GM06990 (cell line): Measurements from ENCODE around the gene KLC4.

Source experiments
- DNase-seq: peaks from one replicate; pipeline ENCODE4 v3.0.0-alpha.2; 2011; ENCODE audit not compliant: insufficient read length; ENCODE audit errors: extremely low read depth
- H3K27me3 ChIP-seq: replicated peaks from 2 replicates; pipeline ENCODE4 v1.6.0; 2011; ENCODE audit warnings: low read length; ENCODE audit not compliant: control insufficient read depth, insufficient read depth
- H3K36me3 ChIP-seq: 2 replicates; pipeline ENCODE4 v1.5.1; 2011; ENCODE audit warnings: low read length; ENCODE audit not compliant: control insufficient read depth, insufficient read depth
- H3K4me3 ChIP-seq: replicated peaks from 2 replicates; pipeline ENCODE4 v1.5.1; 2011; ENCODE audit warnings: low read depth, mild to moderate bottlenecking, control low read depth, low read length
- CTCF ChIP-seq: IDR thresholded peaks from 2 replicates; pipeline ENCODE4 v1.5.1; 2011; ENCODE audit warnings: low read length, control low read depth, mild to moderate bottlenecking, inconsistent platforms; ENCODE audit not compliant: insufficient read depth, poor library complexity, severe bottlenecking

The KLC4 gene

GRCh38 chr6:43021270-43022047, 38.0 kb upstream of the KLC4 start, which contains the start of gene RRP36:
Gene RRP36, plus strand, starts transcription at chr6:43021623. Its CDS starts 32 bp downstream, at chr6:43021655.
- Histone ChIP-seq H3K4me3 (peak within 1 kb of the TSS; percentile 86), H3K27me3 (no peaks in the 10 kb centered on the region), H3K36me3 (peaks cover 18% of the 10 kb centered on the region)
- TF ChIP-seq CTCF, result no peak
- DNase-seq, result peak; percentile 78

GRCh38 chr6:43024436-43024835, 35.0 kb upstream of the KLC4 start:
- no peaks in the 10 kb centered on the region for H3K27me3 ChIP-seq
- H3K36me3 ChIP-seq, result peaks cover 22% of the 10 kb centered on the region
- no peak for DNase-seq
- no peak for TF ChIP-seq CTCF
- H3K4me3 ChIP-seq, result no peak overlapping the region

GRCh38 chr6:43026365-43026764, 33.1 kb upstream of the KLC4 start:
- Histone ChIP-seq H3K4me3 (no peak overlapping the region), H3K27me3 (no peaks in the 10 kb centered on the region), H3K36me3 (peaks cover 24% of the 10 kb centered on the region)
- TF ChIP-seq CTCF, result no peak
- no peak for DNase-seq

GRCh38 chr6:43029120-43029519, 30.3 kb upstream of the KLC4 start:
- H3K4me3 ChIP-seq, result no peak overlapping the region
- peaks cover 27% of the 10 kb centered on the region for H3K36me3 ChIP-seq
- DNase-seq, result no peak
- H3K27me3 ChIP-seq, result no peaks in the 10 kb centered on the region
- no peak for TF ChIP-seq CTCF

- DNase-seq, result no peak
- peaks cover 21% of the 10 kb centered on the region for H3K36me3 ChIP-seq
- H3K27me3 ChIP-seq, result no peaks in the 10 kb centered on the region
- no peak for TF ChIP-seq CTCF
- H3K4me3 ChIP-seq, result no peak overlapping the region
These were observed 27.1 kb upstream of the KLC4 start for GRCh38 chr6:43032326-43032725.
